Midbrain (tissue), 1 donor: ENCODE results near the gene ATP6V1G2.
"Not testable (repeated sequence)": the region's sequence is repeated elsewhere in the genome, so short reads cannot be mapped to it uniquely, and the experiment has no call there.

ENCODE experiments used
- DNase-seq: peaks from one replicate; lab custom pipeline; 2025; lab: John Stamatoyannopoulos, UW

Gene ATP6V1G2

DNA sequence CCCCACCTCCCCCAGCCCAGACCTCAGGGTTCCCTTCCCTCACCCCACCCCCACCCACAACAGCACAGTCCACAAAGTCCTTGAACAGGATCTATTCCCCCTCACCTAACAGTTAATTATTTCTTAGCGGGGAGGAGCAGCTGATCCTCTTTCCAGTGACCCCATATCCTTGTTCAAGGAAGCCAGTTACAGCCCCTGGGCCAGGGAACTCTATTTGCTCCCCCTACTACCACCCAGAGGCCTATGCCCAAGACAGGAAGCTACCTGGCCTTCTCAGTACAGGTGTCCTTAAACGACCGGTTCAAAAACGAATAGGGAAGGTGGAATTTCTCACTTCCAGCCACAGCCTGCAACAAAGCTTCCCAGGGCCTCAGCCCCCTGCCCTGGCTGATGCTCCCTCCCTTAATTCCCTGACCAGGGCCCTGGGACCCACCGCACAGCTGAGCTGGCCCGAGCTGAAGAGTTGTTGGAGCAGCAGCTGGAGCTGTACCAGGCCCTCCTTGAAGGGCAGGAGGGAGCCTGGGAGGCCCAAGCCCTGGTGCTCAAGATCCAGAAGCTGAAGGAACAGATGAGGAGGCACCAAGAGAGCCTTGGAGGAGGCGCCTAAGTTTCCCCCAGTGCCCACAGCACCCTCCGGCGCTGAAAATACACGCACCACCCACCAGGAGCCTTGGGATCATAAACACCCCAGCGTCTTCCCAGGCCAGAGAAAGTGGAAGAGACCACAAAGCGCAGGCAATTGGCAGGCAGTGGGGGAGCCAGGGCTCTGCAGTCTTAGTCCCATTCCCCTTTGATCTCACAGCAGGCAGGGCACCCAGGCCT is 16.9 kb downstream of the ATP6V1G2 start:
- DNase-seq, result no peak

DNA sequence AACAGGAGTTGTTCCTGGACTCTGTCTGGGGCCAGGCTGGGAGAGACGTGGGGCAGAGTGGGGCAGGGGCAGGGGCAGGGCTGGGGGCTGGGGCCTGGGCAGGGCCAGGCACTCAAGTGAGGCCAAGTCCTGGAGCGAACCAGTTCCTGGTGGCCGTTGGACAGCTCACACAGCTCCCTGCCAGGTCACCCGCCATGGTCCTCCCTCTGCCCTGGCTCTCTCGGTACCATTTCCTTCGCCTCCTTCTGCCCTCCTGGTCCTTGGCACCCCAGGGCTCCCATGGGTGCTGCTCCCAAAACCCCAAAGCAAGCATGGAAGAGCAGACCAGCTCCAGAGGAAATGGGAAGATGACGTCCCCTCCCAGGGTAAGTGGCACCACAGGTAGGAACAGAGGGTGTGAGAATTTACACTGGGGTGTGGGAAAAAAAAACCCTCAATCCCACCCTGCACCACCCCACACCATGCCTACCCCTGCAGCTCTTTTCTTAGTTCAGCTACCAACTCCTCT is 17.5 kb downstream of the ATP6V1G2 start, which contains the start of gene MCCD1:
Gene MCCD1 (plus strand): TSS at position 142 of the 508 bp plus-strand sequence. CDS start 53 bp downstream, at position 195.
- no peak for DNase-seq

DNA sequence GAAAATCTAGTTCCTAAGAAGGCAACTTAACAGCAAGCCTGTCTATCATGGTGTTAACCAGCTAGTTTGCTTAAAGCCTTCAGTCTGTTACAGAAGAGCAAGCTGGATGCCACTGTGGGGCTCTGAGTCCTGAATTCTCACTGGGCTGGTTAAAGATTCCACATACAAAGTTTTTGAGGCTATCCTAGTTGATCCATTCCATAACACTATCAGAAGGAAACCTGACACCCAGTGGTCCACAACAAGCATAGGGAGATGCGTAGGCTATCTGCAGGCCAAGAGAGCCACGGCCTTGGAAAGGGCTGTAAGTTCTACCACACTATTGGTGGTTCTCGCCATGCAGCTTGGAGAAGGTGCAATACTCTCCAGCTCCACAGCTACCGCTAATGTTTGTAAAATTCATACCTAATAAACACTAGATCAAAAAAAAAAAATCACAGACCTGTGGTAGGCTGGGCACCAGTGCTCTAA is 18.1 kb downstream of the ATP6V1G2 start:
- no peak for DNase-seq

DNA sequence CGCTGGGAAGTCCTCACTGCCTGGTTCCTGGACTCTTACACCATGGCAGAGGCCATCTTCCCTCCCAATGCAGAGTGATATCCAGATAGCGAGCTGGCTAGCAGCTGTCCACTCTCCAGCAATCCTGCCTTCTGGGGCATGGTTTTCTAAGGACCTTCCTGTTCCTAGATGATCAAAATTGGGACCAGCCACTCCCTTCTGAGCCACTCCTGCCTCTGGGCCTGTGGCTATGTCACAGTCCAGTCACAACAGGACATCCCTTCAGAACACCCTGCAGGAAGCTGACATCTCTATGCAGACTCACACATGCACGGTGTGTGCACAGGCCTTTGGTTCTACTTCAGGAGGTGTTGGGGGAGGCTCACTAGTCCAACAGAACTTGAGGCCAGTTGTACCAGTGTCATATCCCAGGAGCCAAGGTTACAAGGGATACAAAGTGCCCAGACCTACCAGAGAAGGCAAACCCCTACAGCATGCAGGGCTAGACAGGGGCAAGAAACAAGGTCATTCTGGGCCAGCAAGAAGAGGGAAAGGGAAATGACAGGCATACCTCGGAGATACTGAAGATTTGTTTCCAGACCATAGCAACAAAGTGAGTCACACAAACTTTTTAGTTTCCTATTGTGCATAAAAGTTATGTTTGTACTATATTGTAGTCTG is 20.3 kb downstream of the ATP6V1G2 start:
- DNase-seq, result no peak

DNA sequence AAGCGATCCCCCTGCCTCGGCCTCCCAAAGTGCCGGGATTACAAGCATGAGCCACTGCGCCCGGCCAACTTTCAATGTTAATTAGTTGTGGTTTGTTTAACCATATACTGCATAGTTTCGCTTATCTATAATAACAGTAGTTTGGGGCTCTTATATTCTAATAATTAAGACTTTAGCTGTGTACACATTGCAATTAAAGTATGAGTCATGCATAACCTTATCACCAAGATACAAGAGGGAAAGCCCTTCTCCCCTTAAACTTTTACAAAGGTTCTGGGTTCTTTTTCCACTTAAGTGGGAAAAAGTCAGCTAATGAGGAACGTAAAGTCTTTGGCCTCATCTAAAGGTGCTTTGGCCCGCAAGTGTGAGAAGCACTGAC is 20.9 kb downstream of the ATP6V1G2 start:
- no peak for DNase-seq

DNA sequence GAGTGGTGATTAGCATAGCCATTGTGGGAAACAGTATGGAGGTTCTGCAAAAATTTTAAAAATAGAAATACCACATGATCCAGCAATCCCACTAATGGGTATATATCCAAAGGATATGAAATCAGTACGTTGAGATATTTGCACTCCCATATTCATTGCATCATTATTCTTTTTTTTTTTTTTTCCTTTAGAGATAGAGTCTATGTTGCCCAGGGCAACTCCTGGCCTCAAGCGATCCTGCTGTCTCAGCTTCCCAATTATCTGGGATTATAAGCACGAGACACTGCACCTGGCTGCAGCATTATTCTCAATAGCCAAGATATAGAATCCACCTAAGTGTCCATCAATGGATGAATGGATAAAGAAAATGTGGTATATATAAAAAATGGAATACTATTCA is 24.6 kb downstream of the ATP6V1G2 start:
- DNase-seq, result no peak

DNA sequence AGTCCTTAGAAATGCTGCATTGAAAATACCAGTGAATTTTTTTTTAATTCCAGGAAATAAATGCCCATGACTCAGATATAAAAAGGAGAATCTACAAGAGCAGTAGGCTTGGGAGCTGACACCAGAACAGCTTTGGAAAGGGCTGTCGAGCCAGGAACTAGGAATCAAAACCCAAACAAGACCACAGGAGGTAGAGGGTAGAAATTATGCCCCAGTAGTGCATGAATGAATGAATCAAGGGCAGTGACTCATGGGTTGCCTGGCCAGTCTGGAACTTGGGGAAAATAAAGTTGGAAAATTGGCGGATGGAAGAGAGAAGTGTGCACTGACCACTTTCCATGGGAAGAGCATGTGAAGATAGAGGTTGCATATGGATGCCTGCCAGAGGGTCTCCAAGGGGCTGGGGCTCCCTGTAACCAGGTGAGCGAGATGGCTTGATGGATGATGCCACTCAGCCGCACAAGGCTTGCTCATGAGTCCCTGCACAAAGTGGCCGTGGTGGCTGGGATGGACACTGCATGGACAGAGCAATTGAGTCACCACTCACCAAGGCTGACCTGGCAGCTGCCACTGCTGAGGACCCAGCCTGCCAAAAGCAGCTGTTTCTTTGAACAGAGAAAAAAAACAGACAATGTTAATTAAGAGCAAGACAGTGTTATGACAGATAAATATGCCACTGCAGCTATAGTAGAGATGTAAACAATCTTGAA is 32.8 kb downstream of the ATP6V1G2 start:
- DNase-seq, result no peak

DNA sequence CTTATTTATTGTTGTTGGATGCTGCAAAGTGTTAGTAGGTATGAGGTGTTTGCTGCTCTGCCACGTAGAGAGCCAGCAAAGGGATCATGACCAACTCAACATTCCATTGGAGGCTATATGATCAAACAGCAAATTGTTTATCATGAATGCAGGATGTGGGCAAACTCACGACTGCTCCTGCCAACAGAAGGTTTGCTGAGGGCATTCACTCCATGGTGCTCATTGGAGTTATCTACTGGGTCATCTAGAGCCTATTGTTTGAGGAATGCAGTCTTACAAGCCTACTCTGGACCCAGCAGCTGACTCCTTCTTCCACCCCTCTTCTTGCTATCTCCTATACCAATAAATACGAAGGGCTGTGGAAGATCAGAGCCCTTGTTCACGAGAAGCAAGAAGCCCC is 36.4 kb downstream of the ATP6V1G2 start:
- no peak for DNase-seq

DNA sequence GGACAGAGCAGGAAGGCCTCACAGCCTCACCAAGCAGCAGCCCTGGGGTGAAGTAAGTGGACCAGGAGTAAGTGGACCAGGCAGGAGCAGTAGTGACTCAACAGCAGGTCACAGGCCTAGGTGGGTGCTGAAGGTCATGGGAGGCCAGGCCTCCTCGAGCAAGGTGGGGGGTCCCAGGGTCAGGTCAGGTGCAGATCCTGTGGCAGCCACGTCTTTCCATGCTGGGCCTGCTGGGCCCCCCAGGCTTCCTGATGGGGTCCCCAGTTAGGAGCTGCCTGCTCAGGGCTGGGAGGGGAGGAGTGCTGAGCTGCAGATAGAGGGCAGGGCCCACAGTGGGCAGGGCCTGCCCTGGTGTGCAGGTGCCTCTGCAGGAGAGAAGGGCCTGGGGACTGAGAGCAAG is 37.4 kb downstream of the ATP6V1G2 start:
- DNase-seq, result not testable (repeated sequence)

DNA sequence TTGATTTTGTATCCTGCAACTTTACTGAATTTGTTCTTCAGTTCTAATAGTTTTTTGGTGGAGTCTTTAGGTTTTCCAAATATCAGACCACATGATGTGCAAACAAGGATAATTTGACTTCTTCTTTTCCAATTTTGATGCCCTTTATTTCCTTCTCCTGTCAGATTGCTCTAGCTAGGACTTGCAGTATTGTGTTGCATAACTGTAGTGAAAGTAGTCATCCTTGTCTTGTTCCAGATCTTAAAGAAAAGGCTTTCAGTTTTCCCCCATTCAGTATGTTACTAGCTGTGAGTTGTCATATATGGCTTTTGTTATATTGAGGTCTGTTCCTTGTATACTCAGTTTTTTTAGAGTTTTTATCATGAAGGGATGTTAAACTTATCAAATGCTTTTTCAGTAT is 43.8 kb downstream of the ATP6V1G2 start:
- no peak for DNase-seq

DNA sequence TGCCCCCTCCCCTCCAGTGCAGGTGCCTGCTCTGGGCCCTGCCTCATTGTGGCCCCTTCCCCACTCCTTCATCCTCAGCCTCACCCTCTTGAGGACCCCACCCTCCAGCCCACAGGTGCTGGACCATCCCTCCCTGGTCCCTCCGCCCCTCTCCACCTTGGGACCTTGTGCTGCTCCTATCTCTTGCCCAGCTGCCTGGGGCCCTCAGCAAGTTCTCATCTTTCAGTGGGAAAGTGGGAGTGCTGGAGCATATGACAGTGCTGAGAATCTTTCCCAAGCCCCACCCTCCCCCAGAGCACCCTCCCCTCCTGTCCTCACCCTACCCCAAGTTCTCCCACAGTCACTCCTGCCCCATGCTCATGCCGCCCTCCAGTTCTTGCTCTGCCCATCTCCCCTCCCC is 46.8 kb downstream of the ATP6V1G2 start:
- not testable (repeated sequence) for DNase-seq

DNA sequence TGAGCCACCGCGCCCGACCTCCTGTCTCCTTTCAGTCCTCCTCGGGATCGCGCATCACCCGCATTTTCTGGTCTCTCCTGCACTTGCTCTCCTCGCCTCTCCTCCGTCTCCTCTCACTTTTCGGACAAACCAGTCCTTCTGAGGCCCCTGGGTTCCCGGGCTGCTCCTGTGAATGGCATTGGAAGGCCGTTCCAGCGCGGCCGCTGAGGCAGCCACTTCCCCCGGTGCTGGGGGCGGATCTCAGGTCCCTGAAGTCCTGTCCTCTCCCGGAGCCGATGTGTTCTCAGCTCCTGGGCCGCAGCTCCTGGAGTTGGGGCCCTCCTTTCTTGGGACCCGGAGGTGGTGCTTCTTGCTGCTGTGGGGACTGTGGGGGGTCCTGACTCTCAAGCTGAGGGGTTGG is 47.7 kb downstream of the ATP6V1G2 start:
- no peak for DNase-seq

DNA sequence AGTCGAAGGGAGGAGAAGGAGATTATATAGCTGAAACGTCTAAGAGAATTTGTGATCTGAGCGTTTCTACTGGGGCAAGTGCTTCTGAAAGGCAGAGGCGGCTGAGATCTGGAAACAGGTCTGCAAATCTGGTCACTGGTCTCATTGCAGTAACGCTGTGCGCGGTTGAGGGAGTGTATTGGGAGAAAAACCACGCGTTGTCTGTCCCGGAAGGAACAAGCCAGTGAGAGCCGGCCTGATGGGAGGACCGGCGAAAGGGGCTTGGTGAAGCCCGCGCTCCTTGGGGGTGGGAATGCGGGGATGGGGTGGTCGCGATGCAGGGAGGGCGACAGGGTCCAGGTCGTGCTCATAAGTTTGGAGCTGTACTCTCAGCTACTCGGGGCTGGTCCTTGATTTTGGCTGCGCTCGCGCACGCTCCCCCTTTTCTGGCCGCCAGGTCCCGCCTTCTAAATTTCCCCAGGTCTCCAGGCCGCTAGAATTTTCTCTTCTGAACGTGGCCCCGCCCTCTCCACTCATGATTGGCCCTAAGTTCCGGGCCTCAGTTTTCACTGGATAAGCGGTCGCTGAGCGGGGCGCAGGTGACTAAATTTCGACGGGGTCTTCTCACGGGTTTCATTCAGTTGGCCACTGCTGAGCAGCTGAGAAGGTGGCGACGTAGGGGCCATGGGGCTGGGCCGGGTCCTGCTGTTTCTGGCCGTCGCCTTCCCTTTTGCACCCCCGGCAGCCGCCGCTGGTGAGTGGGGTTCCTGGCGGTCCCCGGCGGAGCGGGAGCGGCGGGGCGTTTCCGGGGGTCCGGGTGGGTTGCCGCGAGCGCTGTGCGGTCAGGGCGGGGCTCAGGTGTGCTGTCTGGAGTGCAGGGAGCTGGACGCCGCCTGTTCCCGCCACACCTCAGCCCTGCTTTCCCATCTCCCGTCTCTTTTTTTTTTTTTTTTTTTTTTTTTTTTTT is 48.6 kb downstream of the ATP6V1G2 start, which contains the start of gene MICB:
Gene MICB (plus strand): TSS at position 615 of the 946 bp plus-strand sequence. CDS start 49 bp downstream, at position 664.
- no peak for DNase-seq

DNA sequence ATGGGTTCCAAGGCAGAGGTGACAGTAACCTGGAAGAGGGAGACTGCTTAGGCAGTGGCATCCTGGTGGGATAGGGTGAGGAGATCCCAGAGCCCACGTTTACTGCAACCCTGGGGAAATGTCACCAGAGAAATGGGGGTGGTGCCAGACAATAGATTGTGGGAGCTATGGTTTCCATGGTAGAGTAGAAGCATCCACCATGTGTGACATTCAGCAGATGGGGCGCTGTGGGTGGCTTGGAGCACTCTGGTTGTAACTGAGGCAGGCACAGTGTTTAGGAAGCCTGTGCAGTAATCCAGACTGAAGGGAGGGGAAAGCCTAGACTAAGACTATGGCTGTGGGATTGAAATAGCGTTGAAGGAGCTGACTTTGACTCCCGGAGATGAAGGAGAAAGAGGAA is 49.6 kb downstream of the ATP6V1G2 start:
- not testable (repeated sequence) for DNase-seq

DNA sequence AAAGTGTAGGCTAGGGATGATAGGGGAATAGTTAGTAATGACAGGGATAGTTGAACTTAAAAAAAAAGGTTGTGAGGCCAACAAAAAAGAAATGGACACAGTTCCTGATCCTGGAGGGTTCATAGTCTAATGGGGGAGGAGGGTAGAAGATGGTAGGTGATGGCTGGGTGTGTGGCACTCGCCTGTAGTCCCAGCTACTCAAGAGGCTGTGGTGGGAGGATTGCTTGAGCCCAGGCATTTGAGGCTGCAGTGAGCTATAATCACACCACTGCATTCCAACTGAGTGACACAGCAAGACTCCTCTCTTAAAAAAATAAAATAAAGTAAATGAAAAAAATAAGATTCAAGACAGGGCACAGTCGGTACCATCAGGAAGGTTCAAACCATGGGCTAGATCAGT is 50.8 kb downstream of the ATP6V1G2 start:
- DNase-seq, result no peak
